Mucosa of descending colon (tissue), 3 donors: Measurements from ENCODE around the gene UBC. TPM values are rescaled to one million over a fixed set of nuclear protein-coding genes. Genes with fewer than 3 reads are reported as not detected.

Experiments used
- ATAC-seq: fragments of 200-7000 bp; cut with Tn5 transposase; one replicate; pipeline ENCODE4 v1.9.1; 2020; ENCODE audit warnings: mild to moderate bottlenecking, moderate library complexity
- DNase-seq, 3 donors: peaks; one replicate each; pipeline ENCODE4 v3.0.0-alpha.2; 2020
- H3K36me3 ChIP-seq: fragments of 200-600 bp; one replicate; pipeline ENCODE4 v1.8.0; 2021; ENCODE audit warnings: low read depth, mild to moderate bottlenecking
- H3K4me1 ChIP-seq: fragments of 200-600 bp; one replicate; pipeline ENCODE4 v1.8.0; 2021; ENCODE audit warnings: low read depth, mild to moderate bottlenecking
- H3K4me3 ChIP-seq: fragments of 200-600 bp; one replicate; pipeline ENCODE4 v1.8.0; 2021; ENCODE audit warnings: mild to moderate bottlenecking
- H3K9me3 ChIP-seq: fragments of 200-600 bp; one replicate; pipeline ENCODE4 v1.8.0; 2021; ENCODE audit warnings: mild to moderate bottlenecking
- CTCF ChIP-seq: fragments of 200-600 bp; IDR thresholded peaks from one replicate; pipeline ENCODE4 v1.8.0; 2022; ENCODE audit warnings: antibody characterized with exemption, mild to moderate bottlenecking
- intact Hi-C, 2 donors: fragments of 100-400 bp; cut with DNase I in 1 of 2; cut with micrococcal nuclease in 1 of 2; formaldehyde crosslinking; loops; one replicate each; pipeline versions ENCODE4 v1.11.0 to v1.11.1; 2022; cut with DNase I, micrococcal nuclease
- total RNA-seq, 3 donors: library from RNA; stranded (reverse); fragmentation: NEBNext Ultra II Directional in 2 of 3; extraction: Animal tissue kit (Norgen Biotek cat#: 25700) in 2 of 3; gene quantifications; one replicate each; pipeline versions ENCODE4 v1.2.1 to v1.2.4, GENCODE V29; 2021 to 2023
- donor health status: DM: no; HTN: no; CAD: no; lungs with moderate emphysema.
- donor health status: DM: no; HTN: no; CAD: no.
- donor health status: DM: no; HTN: yes; CAD: no.

Gene UBC
- total RNA-seq, 3 donors from 2014 or later: 1,242 to 1,563 (median 1,498) TPM

DNA sequence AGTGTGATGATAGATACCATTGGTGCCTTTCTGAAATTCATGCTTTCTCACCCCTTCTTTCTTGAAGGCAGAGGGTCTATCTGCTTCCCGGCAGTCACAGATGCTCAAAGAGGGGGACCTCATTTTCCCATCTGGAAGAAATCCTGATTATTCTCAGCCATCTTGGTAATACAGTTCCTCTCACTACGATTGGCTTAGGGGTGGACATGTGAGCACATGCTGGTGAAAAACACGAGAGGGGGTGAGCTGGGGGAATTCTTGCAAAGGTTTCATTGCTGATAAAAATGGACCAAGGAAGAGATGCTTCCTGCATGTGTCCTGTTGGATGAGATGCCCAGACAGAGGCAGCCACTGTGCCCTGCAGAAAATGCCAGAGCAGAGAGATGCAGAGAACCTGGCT, 37.0 kb downstream of the UBC start:
- intact Hi-C loops: no loop called here
- Histone ChIP-seq H3K9me3 (no peaks in the 10 kb centered on the region), H3K4me3 (no peak overlapping the region), H3K36me3 (no peaks in the 10 kb centered on the region), H3K4me1 (peaks cover 17% of the 10 kb centered on the region)
- ATAC-seq: no peak
- DNase-seq: no peak
- TF ChIP-seq CTCF: no peak

- no peak for TF ChIP-seq CTCF
- Histone ChIP-seq H3K4me1 (peaks cover 17% of the 10 kb centered on the region), H3K36me3 (no peaks in the 10 kb centered on the region), H3K4me3 (no peak overlapping the region), H3K9me3 (no peaks in the 10 kb centered on the region)
- ATAC-seq: no peak
- no peak for DNase-seq
- intact Hi-C loops: no loop called here
These were observed 38.3 kb downstream of the UBC start for GRCh38 chr12:124876171-124876570.

DNA sequence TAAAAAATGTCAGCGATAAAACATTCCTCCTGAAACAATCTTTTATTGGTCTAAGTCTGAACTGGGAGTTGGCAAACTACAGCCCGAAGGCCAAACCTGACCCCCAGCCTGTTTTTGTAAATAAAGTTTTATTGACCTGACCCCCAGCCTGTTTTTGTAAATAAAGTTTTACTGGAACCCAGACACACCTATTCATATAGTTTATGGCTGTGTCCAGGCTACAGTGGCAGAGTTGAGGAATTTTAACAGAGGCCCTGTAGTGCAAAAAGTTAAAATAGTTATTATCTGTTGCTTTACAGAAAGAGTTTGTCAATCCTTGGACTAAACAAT, 38.7 kb downstream of the UBC start:
- DNase-seq (no peak), ATAC-seq (peak; percentile 80)
- Histone ChIP-seq H3K36me3 (no peaks in the 10 kb centered on the region), H3K9me3 (no peaks in the 10 kb centered on the region), H3K4me3 (no peak overlapping the region), H3K4me1 (peaks cover 17% of the 10 kb centered on the region)
- no peak for TF ChIP-seq CTCF
- intact Hi-C loops: no loop called here

DNA sequence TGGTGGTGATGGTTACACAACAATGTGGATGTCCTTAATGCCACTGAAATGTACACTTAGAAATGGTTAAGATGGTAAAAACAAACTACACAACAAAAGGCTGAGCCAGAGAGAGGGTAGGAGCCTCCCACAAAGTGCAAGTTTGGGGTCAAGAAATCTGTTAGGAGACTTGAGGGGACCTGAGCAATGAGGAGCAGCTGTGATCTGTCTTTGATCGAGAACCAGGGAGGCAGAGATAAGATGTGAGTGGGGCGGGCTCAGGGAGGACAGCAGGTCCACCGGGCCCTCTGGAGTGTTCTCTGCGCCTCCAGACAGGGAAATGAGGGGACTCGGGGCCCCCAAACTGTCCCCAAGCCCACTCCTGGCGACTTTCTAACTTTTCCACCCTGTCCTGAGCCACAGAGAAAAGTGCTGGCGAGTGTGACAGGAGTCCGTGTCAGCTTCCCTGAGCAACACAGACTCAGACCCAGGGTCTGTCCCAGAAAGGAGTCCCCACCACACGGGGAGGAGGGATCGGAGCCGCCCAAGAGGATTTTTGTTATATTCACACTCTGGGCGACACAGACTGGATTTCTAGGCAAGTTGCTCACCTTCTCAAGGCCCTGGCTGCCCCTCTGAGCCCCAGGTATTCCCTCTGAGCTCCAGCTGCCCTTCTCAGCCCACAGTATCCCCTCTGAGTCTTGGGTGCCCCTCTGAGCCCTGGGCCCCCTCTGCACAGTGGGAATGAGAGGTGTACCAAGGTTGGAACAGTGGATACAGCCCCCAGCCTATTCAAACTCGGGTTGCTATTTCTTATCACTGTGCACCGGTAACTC, 39.3 kb downstream of the UBC start:
- H3K36me3 ChIP-seq: no peaks in the 10 kb centered on the region
- TF ChIP-seq CTCF: no peak
- DNase-seq: no peak
- no peak overlapping the region for H3K4me3 ChIP-seq
- H3K9me3 ChIP-seq: no peaks in the 10 kb centered on the region
- peaks cover 17% of the 10 kb centered on the region for H3K4me1 ChIP-seq
- ATAC-seq: peak; percentile 28
- intact Hi-C loops: no loop called here

DNA sequence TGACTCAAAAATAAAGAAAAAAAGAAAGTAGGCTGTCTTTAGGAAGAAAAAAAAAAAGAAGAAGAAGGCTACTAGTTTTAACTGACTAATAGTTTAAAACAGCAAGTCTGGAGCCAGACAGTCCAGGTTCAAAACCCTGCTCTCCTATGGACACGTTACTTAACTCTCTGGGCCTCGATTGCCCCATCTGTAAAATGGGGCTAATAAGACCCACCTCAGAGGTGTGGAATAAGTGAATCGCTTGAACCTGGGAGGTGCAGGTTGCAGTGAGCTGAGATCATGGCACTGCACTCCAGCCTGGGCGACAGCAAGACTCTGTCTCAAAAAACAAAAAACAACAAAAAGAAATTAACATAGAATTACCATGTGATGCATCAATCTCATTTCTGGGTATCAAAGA, 40.3 kb downstream of the UBC start:
- intact Hi-C loops: no loop called here
- Histone ChIP-seq H3K36me3 (no peaks in the 10 kb centered on the region), H3K9me3 (no peaks in the 10 kb centered on the region), H3K4me3 (no peak overlapping the region), H3K4me1 (peaks cover 17% of the 10 kb centered on the region)
- TF ChIP-seq CTCF: no peak
- DNase-seq (no peak), ATAC-seq (no peak)
